ENCODE measurements around the gene RET.

RET gene

GRCh38 chr10:43151371-43151770 lies 74.5 kb downstream of the RET start:
- Histone ChIP-seq H2AFZ (no peak overlapping the region), H3K9ac (no peak overlapping the region), H3K27me3 (ENCODE audit: control insufficient read depth, insufficient read depth, low read length) (no peaks in the 10 kb centered on the region), H3K4me1 (no peaks in the 10 kb centered on the region), H3K36me3 (ENCODE audit: control insufficient read depth, insufficient read depth, low read length) (no peaks in the 10 kb centered on the region), H3K9me3 (ENCODE audit: control insufficient read depth, low read length) (no peaks in the 10 kb centered on the region), H3K79me2 (peaks cover 22% of the 10 kb centered on the region), H3K4me3 (ENCODE audit: low read depth, low read length) (no peak overlapping the region), H3K4me2 (ENCODE audit: low read length) (no peak overlapping the region), H3K27ac (no peak overlapping the region)
- TF ChIP-seq, protein P1, sequence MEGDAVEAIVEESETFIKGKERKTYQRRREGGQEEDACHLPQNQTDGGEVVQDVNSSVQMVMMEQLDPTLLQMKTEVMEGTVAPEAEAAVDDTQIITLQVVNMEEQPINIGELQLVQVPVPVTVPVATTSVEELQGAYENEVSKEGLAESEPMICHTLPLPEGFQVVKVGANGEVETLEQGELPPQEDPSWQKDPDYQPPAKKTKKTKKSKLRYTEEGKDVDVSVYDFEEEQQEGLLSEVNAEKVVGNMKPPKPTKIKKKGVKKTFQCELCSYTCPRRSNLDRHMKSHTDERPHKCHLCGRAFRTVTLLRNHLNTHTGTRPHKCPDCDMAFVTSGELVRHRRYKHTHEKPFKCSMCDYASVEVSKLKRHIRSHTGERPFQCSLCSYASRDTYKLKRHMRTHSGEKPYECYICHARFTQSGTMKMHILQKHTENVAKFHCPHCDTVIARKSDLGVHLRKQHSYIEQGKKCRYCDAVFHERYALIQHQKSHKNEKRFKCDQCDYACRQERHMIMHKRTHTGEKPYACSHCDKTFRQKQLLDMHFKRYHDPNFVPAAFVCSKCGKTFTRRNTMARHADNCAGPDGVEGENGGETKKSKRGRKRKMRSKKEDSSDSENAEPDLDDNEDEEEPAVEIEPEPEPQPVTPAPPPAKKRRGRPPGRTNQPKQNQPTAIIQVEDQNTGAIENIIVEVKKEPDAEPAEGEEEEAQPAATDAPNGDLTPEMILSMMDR (IDR thresholded peaks at IDR 0.05) = no peak

DNA sequence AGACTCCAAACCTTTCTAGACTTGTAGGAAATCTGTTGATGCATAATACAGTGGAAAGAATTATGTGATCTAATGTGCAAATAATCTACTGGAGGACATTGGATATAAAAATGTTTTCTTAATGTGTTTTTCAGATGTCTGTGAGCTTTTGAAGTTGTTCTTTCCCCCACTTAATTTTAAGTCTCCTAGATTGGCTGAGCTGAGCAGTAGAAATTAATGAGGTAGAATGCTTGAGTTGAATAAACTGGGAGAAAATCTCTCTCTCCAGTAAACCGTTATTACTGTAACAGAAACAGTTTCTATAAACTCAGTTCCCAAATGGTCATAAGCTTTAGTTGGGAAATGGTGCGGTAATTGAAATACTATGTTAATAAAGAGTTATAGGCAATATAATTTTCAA lies 77.0 kb downstream of the RET start:
- Histone ChIP-seq H3K4me2 (ENCODE audit: low read length) (no peak overlapping the region), H3K27me3 (ENCODE audit: control insufficient read depth, insufficient read depth, low read length) (no peaks in the 10 kb centered on the region), H3K27ac (no peak overlapping the region), H2AFZ (no peak overlapping the region), H3K4me1 (no peaks in the 10 kb centered on the region), H3K9ac (no peak overlapping the region), H3K79me2 (peaks cover 11% of the 10 kb centered on the region), H3K4me3 (ENCODE audit: low read depth, low read length) (no peak overlapping the region), H3K9me3 (ENCODE audit: control insufficient read depth, low read length) (no peaks in the 10 kb centered on the region), H3K36me3 (ENCODE audit: control insufficient read depth, insufficient read depth, low read length) (no peaks in the 10 kb centered on the region)
- TF ChIP-seq, protein P1 (IDR thresholded peaks at IDR 0.05) = no peak

- H3K4me2 ChIP-seq (ENCODE audit: low read length) = no peak overlapping the region
- H3K4me1 ChIP-seq = no peaks in the 10 kb centered on the region
- H3K27ac ChIP-seq = no peak overlapping the region
- peaks cover 5% of the 10 kb centered on the region for H3K79me2 ChIP-seq
- no peak overlapping the region for H3K9ac ChIP-seq
- H3K36me3 ChIP-seq (ENCODE audit: control insufficient read depth, insufficient read depth, low read length) = no peaks in the 10 kb centered on the region
- TF ChIP-seq, protein P1 (IDR thresholded peaks at IDR 0.05) = no peak
- no peaks in the 10 kb centered on the region for H3K27me3 ChIP-seq (ENCODE audit: control insufficient read depth, insufficient read depth, low read length)
- no peak overlapping the region for H2AFZ ChIP-seq
- H3K4me3 ChIP-seq (ENCODE audit: low read depth, low read length) = no peak overlapping the region
- no peaks in the 10 kb centered on the region for H3K9me3 ChIP-seq (ENCODE audit: control insufficient read depth, low read length)
These were observed 78.4 kb downstream of the RET start for GRCh38 chr10:43155221-43155620.

GRCh38 chr10:43155741-43156140 lies 78.9 kb downstream of the RET start:
- no peak overlapping the region for H3K9ac ChIP-seq
- no peaks in the 10 kb centered on the region for H3K4me1 ChIP-seq
- TF ChIP-seq, protein P1 (IDR thresholded peaks at IDR 0.05) = no peak
- H3K4me2 ChIP-seq (ENCODE audit: low read length) = no peak overlapping the region
- H2AFZ ChIP-seq = no peak overlapping the region
- no peaks in the 10 kb centered on the region for H3K27me3 ChIP-seq (ENCODE audit: control insufficient read depth, insufficient read depth, low read length)
- H3K79me2 ChIP-seq = peaks cover 5% of the 10 kb centered on the region
- no peaks in the 10 kb centered on the region for H3K9me3 ChIP-seq (ENCODE audit: control insufficient read depth, low read length)
- H3K27ac ChIP-seq = no peak overlapping the region
- no peak overlapping the region for H3K4me3 ChIP-seq (ENCODE audit: low read depth, low read length)
- H3K36me3 ChIP-seq (ENCODE audit: control insufficient read depth, insufficient read depth, low read length) = no peaks in the 10 kb centered on the region

- Histone ChIP-seq H3K9ac (no peak overlapping the region), H3K4me3 (ENCODE audit: low read depth, low read length) (no peak overlapping the region), H3K27me3 (ENCODE audit: control insufficient read depth, insufficient read depth, low read length) (no peaks in the 10 kb centered on the region), H3K4me1 (no peaks in the 10 kb centered on the region), H3K79me2 (no peaks in the 10 kb centered on the region), H3K4me2 (ENCODE audit: low read length) (no peak overlapping the region), H3K9me3 (ENCODE audit: control insufficient read depth, low read length) (no peaks in the 10 kb centered on the region), H3K27ac (no peak overlapping the region), H3K36me3 (ENCODE audit: control insufficient read depth, insufficient read depth, low read length) (no peaks in the 10 kb centered on the region), H2AFZ (no peak overlapping the region)
- TF ChIP-seq, protein P1 (IDR thresholded peaks at IDR 0.05) = no peak
These were observed 79.9 kb downstream of the RET start for GRCh38 chr10:43156590-43157341.
